Pancreas (tissue), 10 donors: Measurements from ENCODE around the gene LMNTD2. TPM values are rescaled to one million over a fixed set of nuclear protein-coding genes. Genes with fewer than 3 reads are reported as not detected.

Experiments used
- ATAC-seq, 4 donors: fragments of 200-7000 bp; cut with Tn5 transposase; one replicate each; pipeline versions ENCODE4 v1.8.0 to v1.9.1; 2020; ENCODE audit warnings: mild to moderate bottlenecking in 4 of 4, moderate library complexity in 4 of 4
- DNase-seq, 6 donors: peaks; one replicate each; pipeline ENCODE4 v3.0.0-alpha.2; 2020
- FAIRE-seq: peaks from 2 replicates; lab custom pipeline; 2012; peaks lifted over from hg19 to GRCh38; lab: Jason Lieb, UNC
- H3K27ac ChIP-seq, 4 donors: fragments of 200-600 bp; sonication (generic); 1 replicate in 3 of 4; 2 replicates in 1 of 4; pipeline versions ENCODE4 v1.5.0 to v1.8.0; 2020
- H3K27me3 ChIP-seq, 4 donors: fragments of 200-600 bp; one replicate each; pipeline ENCODE4 v1.8.0; 2021
- H3K36me3 ChIP-seq, 3 donors: fragments of 200-600 bp; sonication (generic) in 1 of 3; one replicate each; pipeline versions ENCODE4 v1.5.0 to v1.8.0; 2020 to 2021
- H3K4me1 ChIP-seq, 3 donors: fragments of 200-600 bp; one replicate each; pipeline ENCODE4 v1.8.0; 2021
- H3K4me3 ChIP-seq, 4 donors: fragments of 200-600 bp; sonication (generic) in 2 of 4; one replicate each; pipeline versions ENCODE4 v1.5.0 to v1.8.0; 2020 to 2021
- H3K9me3 ChIP-seq, 4 donors: fragments of 200-600 bp; one replicate each; pipeline ENCODE4 v1.8.0; 2021
- CTCF ChIP-seq, 4 donors: fragments of 200-600 bp; sonication (generic) in 3 of 4; IDR thresholded peaks; one replicate each; pipeline versions ENCODE4 v1.5.0 to v1.8.0; 2021; ENCODE audit warnings: antibody characterized with exemption in 4 of 4
- WGBS, 2 donors: extraction: QIAGEN DNeasy Blood & Tissue Kit; methylation state at CpG; one replicate each; pipeline ENCODE4 v1.1.7; 2013; 5-methylcytosine and 5-hydroxymethylcytosine counted together
- intact Hi-C, 3 donors: fragments of 100-400 bp; cut with DNase I; formaldehyde crosslinking; loops; one replicate each; pipeline versions ENCODE4 v1.11.1 to v1.14.2; 2022
- polyA plus RNA-seq, 2 donors: library from polyadenylated mRNA; stranded (reverse); fragments of 200-250 nt; gene quantifications; one replicate each; pipeline ENCODE4 v1.2.3, GENCODE V29; 2013
- total RNA-seq, 6 donors: library from RNA; stranded (reverse); fragmentation: NEBNext Ultra II Directional in 4 of 6; extraction: Animal tissue kit (Norgen Biotek cat#: 25700) in 4 of 6; gene quantifications; one replicate each; pipeline versions ENCODE4 v1.2.1 to v1.2.4, GENCODE V29; 2021 to 2023
- donor health status: healthy with polysubstance abuse.
- donor health status: DM: no; HTN: no; CAD: no; lungs with moderate emphysema.
- donor health status: DM: no; HTN: no; CAD: no.
- donor health status: control.
- donor health status: control.
- donor health status: Bipolar disorder and iron deficiency.
- donor health status: DM: yes; HTN: yes; CAD: no.
- donor health status: DM: no; HTN: no; CAD: no.
- donor health status: DM: no; HTN: no; CAD: no.
- donor health status: DM: yes; HTN: yes; CAD: no.

LMNTD2 gene
- total RNA-seq (1 to 10 TPM; 2.7 to 6.9 (median 5.6) TPM), polyA plus RNA-seq (10 to 100 TPM; 10.4 to 24.2 TPM)

- Histone ChIP-seq H3K27ac (peak within 1 kb of the TSS; percentile 91 to 99 (median 96)), H3K36me3 (no peaks in the 10 kb centered on the region), H3K4me3 (peak within 1 kb of the TSS; percentile 71 to 98 (median 95)), H3K4me1 (peaks cover 0 to 11% (median 9%) of the 10 kb centered on the region in 3 donors), H3K27me3 (no peaks in the 10 kb centered on the region), H3K9me3 (no peaks in the 10 kb centered on the region)
- FAIRE-seq (no peak), ATAC-seq (peak; percentile 81 to 92 (median 88)), DNase-seq (peak; percentile 91 to 98 (median 96))
- no peak for TF ChIP-seq CTCF (IDR thresholded peaks at IDR 0.05)
- intact Hi-C loops = no loop called here
- WGBS, 2 donors = 1 to 2% methylated on average over 34 to 85 of the region's 95 CpGs
Observed at GRCh38 chr11:560305-561147, at the start of gene LMNTD2, which contains the start of gene RASSF7. Gene LMNTD2, minus strand, starts transcription at chr11:560738. Its CDS starts 22 bp downstream, at chr11:560716. Gene RASSF7, plus strand, starts transcription at chr11:560970. Its CDS starts 799 bp downstream, at chr11:561769.

GRCh38 chr11:609341-609811, 48.8 kb upstream of the LMNTD2 start:
- no peak for TF ChIP-seq CTCF (IDR thresholded peaks at IDR 0.05)
- peaks cover 0 to 4% (median 0%) of the 10 kb centered on the region in 3 donors for H3K4me1 ChIP-seq
- FAIRE-seq (no peak), DNase-seq (peak in 1 of 6 donors; percentile 71), ATAC-seq (no peak)
- no peaks in the 10 kb centered on the region for H3K9me3 ChIP-seq
- H3K36me3 ChIP-seq = peaks cover 4 to 86% (median 52%) of the 10 kb centered on the region in 3 donors
- 94 to 95% methylated on average over 22 to 28 of the region's 28 CpGs for WGBS, 2 donors
- intact Hi-C loops = no loop called here
- no peak overlapping the region for H3K4me3 ChIP-seq
- H3K27me3 ChIP-seq = no peaks in the 10 kb centered on the region
- no peak overlapping the region for H3K27ac ChIP-seq

- no peak for FAIRE-seq
- Histone ChIP-seq H3K27me3 (no peaks in the 10 kb centered on the region), H3K36me3 (peaks cover 4 to 91% (median 56%) of the 10 kb centered on the region in 3 donors), H3K4me1 (no peaks in the 10 kb centered on the region), H3K27ac (no peak overlapping the region), H3K4me3 (no peak overlapping the region), H3K9me3 (no peaks in the 10 kb centered on the region)
- no peak for ATAC-seq
- TF ChIP-seq CTCF (IDR thresholded peaks at IDR 0.05) = no peak
- intact Hi-C loops = no loop called here
- DNase-seq = peak in 2 of 6 donors; percentile 26 to 73
- 85 to 93% methylated on average over 27 to 28 of the region's 28 CpGs for WGBS, 2 donors
Observed at GRCh38 chr11:608791-609251, 48.3 kb upstream of the LMNTD2 start.

GRCh38 chr11:607971-608659, 47.6 kb upstream of the LMNTD2 start:
- H3K4me1 ChIP-seq = no peaks in the 10 kb centered on the region
- intact Hi-C loops = no loop called here
- H3K27me3 ChIP-seq = no peaks in the 10 kb centered on the region
- ATAC-seq (no peak), DNase-seq (peak in 2 of 6 donors; percentile 12 to 71), FAIRE-seq (no peak)
- 91 to 92% methylated on average over 44 to 45 of the region's 45 CpGs for WGBS, 2 donors
- no peaks in the 10 kb centered on the region for H3K9me3 ChIP-seq
- no peak overlapping the region for H3K27ac ChIP-seq
- no peak for TF ChIP-seq CTCF (IDR thresholded peaks at IDR 0.05)
- peaks cover 4 to 94% (median 59%) of the 10 kb centered on the region in 3 donors for H3K36me3 ChIP-seq
- no peak overlapping the region for H3K4me3 ChIP-seq
